HG03558 (cell line): ENCODE results near the gene SYS1.
"Not testable (repeated sequence)": the region's sequence is repeated elsewhere in the genome, so short reads cannot be mapped to it uniquely, and the experiment has no call there.

Experiments used
- ATAC-seq: cut with Tn5 transposase; IDR thresholded peaks from one replicate; pipeline ENCODE4 v1.9.1; 2021; ENCODE audit warnings: moderate number of reproducible peaks; ENCODE audit not compliant: unreplicated experiment; ENCODE audit errors: extremely low read depth

Gene SYS1

GRCh38 chr20:45339084-45339483 lies 23.9 kb upstream of the SYS1 start:
- ATAC-seq = no peak

DNA sequence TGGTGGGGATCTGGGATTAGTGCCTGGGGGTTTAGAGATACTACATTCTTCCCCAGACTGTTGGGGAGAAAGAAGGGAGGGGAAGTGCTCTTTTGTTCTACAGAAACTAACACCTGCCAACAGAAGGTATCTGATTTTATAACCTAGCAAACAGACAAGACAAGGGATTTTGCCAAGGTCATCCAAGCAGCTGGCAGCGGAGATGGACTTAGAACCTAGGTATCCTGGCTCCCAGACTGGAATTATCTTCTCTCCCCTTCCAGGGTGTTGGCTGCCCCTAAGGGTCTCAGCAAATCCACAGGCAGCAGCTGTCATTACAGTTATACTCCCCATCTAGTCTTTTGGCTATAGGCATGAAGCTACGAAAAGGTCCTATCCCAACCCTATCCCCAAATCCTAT lies 23.2 kb upstream of the SYS1 start:
- no peak for ATAC-seq

- ATAC-seq = no peak
These were observed 22.6 kb upstream of the SYS1 start for GRCh38 chr20:45340236-45340847.

DNA sequence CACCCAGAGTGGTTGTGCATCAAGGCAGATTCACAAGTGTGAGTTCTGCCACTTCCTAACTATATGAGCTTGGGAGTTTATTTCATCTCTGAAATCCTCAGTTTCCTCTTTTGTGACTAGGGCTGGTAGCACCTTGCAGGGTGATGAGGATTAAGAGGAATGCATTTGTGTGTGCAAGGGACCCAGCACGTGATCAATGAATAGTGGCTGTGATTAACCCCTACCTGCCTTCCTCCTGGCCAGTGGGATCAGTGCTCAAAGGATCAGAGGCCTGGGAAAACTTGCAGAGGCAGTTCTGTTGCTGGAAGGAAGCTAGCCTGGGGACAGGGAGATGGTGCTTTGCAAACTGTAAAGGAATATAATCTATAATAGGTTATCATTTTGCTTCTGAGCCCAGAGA lies 22.0 kb upstream of the SYS1 start:
- ATAC-seq = no peak

DNA sequence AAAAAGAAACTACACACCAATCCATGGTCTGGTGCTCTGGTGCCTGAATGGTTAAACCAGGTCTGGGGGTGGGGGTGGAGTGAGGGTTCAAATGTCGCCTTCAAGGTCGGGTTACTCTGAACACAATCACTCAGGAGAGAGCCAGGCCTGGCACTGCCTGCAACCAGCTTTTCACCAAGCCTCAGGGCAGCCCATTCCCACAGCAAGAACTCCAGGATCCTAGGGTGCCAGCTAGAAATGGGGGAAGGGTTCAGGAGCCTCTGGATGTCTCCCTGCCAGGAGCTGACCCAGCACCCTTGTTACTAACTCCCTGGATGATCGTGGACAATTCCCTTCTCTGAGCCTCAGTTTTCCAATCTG lies 21.4 kb upstream of the SYS1 start:
- ATAC-seq = no peak

- no peak for ATAC-seq
These were observed 20.8 kb upstream of the SYS1 start for GRCh38 chr20:45341939-45342854.

- ATAC-seq = no peak
These were observed 20.0 kb upstream of the SYS1 start for GRCh38 chr20:45342855-45343531.

GRCh38 chr20:45343532-45344167 lies 19.3 kb upstream of the SYS1 start:
- no peak for ATAC-seq

- no peak for ATAC-seq
These were observed 18.6 kb upstream of the SYS1 start for GRCh38 chr20:45344168-45344860.

DNA sequence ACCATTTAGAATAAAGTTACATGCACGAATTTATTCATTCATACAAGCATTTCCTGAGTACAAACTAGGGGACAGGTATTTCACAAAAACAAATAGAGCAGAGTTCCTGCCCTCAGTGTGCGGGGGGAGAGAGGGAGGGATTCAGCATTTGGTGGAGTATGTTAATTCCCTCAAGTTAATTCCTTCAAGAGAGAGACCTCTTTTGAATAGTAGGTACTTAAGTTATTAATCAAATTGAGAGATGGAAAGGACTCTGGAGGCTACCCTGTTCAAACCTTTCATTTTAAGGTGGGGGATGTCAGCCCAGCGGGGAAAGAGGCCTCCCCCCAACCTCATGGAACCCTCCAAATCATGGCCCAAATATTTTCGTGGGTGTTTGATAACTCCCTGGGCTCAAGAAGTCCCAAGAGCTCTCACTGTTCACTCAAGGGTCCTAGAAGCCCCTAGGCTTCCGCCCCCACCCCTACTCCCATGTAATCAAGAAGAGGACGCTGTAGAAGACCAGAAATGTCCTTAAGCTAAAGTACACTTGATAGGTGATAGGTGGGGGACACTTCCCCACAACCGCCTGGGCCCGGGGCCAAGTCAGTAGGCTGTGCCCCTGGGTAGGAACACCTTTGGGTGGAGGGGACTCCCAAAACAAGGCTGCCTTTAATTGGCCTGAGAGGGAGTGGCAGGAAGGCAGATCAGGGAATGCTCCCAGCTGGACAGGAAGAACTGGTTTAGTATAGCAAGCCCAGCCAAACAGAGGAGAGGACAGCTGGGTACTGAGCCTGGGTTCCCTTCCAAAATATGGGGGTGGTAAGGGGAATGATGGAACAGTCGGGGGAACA lies 17.6 kb upstream of the SYS1 start:
- no peak for ATAC-seq

- no peak for ATAC-seq
These were observed 16.7 kb upstream of the SYS1 start for GRCh38 chr20:45346291-45346718.

GRCh38 chr20:45346851-45347250 lies 16.1 kb upstream of the SYS1 start:
- no peak for ATAC-seq

DNA sequence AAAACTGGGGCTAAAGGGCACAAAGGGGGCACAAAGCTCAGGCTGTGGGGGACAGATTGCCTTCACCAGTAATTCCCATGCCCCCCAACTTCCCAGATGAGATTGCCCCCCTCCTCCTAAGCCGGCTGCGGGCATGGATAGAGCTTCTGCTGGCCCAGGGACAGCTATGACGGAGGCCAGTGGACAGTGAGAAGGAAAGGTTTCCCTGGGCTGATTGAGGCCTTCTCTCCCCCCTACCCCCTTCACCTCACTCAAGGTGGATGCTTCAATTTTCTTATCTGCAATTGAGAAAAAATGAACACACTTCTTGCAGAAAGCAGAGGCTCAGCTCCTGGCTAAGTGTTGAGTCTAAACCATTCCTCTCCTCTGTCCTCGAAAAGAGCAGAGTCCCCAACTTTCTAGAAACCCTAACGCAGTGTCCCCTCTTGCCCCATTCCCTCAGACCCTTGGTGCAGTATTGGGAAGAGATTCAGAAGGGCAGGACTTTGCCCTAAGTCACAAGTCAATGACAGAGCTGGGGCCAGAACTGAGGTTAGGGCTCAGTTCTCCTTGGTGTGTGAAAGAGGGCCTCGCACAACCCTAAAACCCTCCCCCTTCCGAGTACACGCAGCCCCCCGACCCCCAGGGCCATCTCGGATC lies 15.5 kb upstream of the SYS1 start:
- no peak for ATAC-seq

- no peak for ATAC-seq
These were observed 14.8 kb upstream of the SYS1 start, which contains the start of gene SDC4 for GRCh38 chr20:45347936-45348778. TSS of gene SDC4 (minus strand) at chr20:45348424. CDS start at chr20:45348384, 40 bp downstream.

DNA sequence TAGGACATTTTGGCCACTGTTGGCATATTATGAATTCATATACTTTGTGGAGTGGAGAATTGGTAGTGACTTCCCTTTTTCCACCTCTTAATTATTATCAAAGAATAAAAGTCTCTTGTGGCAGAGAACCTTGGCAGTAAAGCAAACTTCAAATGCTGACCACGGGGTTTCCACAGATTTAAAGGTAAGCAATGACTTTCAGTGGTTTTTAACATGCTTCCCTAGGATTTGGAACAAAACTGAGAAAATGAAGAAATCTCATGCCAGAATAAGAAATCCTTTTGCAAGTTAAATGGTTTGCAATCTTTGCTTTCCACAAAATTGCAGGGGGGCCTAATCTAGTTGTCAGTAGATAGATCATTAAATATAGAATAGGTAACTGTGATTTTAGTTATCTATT lies 12.7 kb upstream of the SYS1 start:
- no peak for ATAC-seq

GRCh38 chr20:45350795-45351194 lies 12.2 kb upstream of the SYS1 start:
- ATAC-seq = not testable (repeated sequence)

GRCh38 chr20:45352729-45353128 lies 10.2 kb upstream of the SYS1 start:
- no peak for ATAC-seq

- ATAC-seq = no peak
These were observed 9.2 kb upstream of the SYS1 start for GRCh38 chr20:45353746-45354145.
